ENCODE measurements around the gene IFNA13. TPM values are rescaled to one million over a fixed set of nuclear protein-coding genes. Genes with fewer than 3 reads are reported as not detected.

The IFNA13 gene
- total and polyA plus RNA-seq, 2 donors from 2014 or later = not detected

DNA sequence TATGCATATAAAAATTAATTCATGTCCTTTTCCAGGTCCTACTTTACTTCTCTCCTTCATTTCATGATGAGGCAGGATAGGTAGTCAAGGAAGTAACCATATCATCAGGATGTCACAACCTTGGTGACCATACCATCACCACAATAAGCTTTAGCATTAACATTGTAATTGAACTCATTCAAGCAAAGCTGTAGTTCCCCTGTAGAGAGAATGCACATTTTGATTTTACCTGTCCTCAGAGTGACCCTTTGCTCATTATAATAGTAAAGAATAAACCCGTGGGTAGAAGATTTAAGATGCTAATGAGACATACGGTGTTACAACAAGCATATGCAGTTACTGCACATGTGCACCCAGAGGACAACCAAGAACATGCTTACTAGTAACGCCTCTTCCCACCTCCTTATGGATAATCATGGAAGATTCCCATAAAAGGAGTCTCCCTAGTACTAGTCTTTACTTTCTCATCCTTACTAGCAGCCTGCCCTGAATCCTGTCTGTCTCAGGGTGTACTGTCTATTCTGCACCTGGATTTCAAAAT, 19.4 kb downstream of the IFNA13 start:
- intact Hi-C loops (cut with DNase I) = no loop called here
- H3K4me1 ChIP-seq (ENCODE audit: control insufficient read depth in 2 of 3, insufficient read depth in 2 of 3, low read depth in 1 of 3, low read length in 3 of 3) = no peaks in the 10 kb centered on the region
- H3K9ac ChIP-seq (ENCODE audit: low read length in 3 of 3) = no peak overlapping the region
- no peaks in the 10 kb centered on the region for H3K27me3 ChIP-seq (ENCODE audit: control insufficient read depth, insufficient read depth, low read length)
- TF ChIP-seq, protein P1, sequence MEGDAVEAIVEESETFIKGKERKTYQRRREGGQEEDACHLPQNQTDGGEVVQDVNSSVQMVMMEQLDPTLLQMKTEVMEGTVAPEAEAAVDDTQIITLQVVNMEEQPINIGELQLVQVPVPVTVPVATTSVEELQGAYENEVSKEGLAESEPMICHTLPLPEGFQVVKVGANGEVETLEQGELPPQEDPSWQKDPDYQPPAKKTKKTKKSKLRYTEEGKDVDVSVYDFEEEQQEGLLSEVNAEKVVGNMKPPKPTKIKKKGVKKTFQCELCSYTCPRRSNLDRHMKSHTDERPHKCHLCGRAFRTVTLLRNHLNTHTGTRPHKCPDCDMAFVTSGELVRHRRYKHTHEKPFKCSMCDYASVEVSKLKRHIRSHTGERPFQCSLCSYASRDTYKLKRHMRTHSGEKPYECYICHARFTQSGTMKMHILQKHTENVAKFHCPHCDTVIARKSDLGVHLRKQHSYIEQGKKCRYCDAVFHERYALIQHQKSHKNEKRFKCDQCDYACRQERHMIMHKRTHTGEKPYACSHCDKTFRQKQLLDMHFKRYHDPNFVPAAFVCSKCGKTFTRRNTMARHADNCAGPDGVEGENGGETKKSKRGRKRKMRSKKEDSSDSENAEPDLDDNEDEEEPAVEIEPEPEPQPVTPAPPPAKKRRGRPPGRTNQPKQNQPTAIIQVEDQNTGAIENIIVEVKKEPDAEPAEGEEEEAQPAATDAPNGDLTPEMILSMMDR (IDR thresholded peaks at IDR 0.05; ENCODE audit: borderline replicate concordance, extremely low read depth, insufficient read depth) = no peak
- no peak for DNase-seq
- no peaks in the 10 kb centered on the region for H3K9me3 ChIP-seq (ENCODE audit: control insufficient read depth in 2 of 3, insufficient read depth in 1 of 3, low read length in 3 of 3)
- no peak for FAIRE-seq
- no peaks in the 10 kb centered on the region for H3K36me3 ChIP-seq (ENCODE audit: control insufficient read depth in 2 of 3, insufficient read depth in 3 of 3, low read length in 3 of 3)
- no peak overlapping the region for H3K27ac ChIP-seq (ENCODE audit: low read depth in 2 of 2, low read length in 2 of 2)
- no peak overlapping the region for H3K4me3 ChIP-seq (ENCODE audit: low read length in 3 of 3)

DNA sequence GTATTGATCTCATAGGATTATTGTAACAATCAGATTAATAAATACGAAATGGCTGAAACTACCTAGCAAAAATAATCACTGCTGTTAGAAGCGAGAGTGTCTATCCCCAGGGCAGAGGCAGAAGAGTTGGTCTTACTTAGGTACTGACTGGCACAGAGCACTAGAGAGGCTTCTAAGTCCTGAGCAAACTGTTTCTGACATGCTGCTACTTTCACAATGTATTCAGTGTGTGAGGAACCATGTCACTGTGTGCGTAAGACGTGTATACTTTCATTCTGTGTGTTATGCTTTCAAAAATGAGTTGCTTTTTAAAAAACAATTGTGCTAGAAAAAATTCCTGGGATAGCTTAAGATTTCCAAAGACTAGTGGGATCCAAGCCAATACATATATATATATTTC, 27.1 kb downstream of the IFNA13 start:
- no peak for DNase-seq
- Histone ChIP-seq H3K27ac (ENCODE audit: low read depth in 2 of 2, low read length in 2 of 2) (no peak overlapping the region), H3K4me1 (ENCODE audit: control insufficient read depth in 2 of 3, insufficient read depth in 2 of 3, low read depth in 1 of 3, low read length in 3 of 3) (no peaks in the 10 kb centered on the region), H3K36me3 (ENCODE audit: control insufficient read depth in 2 of 3, insufficient read depth in 3 of 3, low read length in 3 of 3) (no peaks in the 10 kb centered on the region), H3K4me3 (ENCODE audit: low read length in 3 of 3) (no peak overlapping the region), H3K27me3 (ENCODE audit: control insufficient read depth, insufficient read depth, low read length) (no peaks in the 10 kb centered on the region), H3K9ac (ENCODE audit: low read length in 3 of 3) (no peak overlapping the region), H3K9me3 (ENCODE audit: control insufficient read depth in 2 of 3, insufficient read depth in 1 of 3, low read length in 3 of 3) (no peaks in the 10 kb centered on the region)
- intact Hi-C loops (cut with DNase I) = no loop called here
- TF ChIP-seq, protein P1 (IDR thresholded peaks at IDR 0.05; ENCODE audit: borderline replicate concordance, extremely low read depth, insufficient read depth) = no peak
- FAIRE-seq = no peak

DNA sequence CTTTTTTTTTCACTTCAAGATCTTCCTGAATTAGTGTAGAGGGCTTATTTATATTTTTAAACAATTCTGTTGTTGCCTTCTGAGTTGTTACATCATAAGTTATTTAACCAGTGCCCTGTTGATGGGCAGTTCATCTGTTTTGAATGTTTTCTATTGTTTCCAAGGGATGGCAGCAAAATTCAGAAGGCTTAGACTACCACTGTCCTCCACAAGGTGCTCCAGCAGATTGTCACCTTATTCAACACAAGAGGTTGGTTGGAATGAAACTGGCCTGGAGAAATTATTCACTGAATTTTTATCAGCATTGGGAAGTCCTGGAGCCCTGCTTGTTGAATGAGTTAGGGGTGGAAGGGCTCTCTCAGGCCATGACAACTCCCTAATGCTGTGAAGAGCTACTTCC, 31.4 kb downstream of the IFNA13 start:
- intact Hi-C loops (cut with DNase I) = no loop called here
- no peak overlapping the region for H3K9ac ChIP-seq (ENCODE audit: low read length in 3 of 3)
- H3K4me1 ChIP-seq (ENCODE audit: control insufficient read depth in 2 of 3, insufficient read depth in 2 of 3, low read depth in 1 of 3, low read length in 3 of 3) = peaks cover 5 to 16% (median 12%) of the 10 kb centered on the region in 3 donors
- TF ChIP-seq, protein P1 (IDR thresholded peaks at IDR 0.05; ENCODE audit: borderline replicate concordance, extremely low read depth, insufficient read depth) = no peak
- no peak for DNase-seq
- H3K4me3 ChIP-seq (ENCODE audit: low read length in 3 of 3) = no peak overlapping the region
- peaks cover 0 to 4% (median 0%) of the 10 kb centered on the region in 3 donors for H3K36me3 ChIP-seq (ENCODE audit: control insufficient read depth in 2 of 3, insufficient read depth in 3 of 3, low read length in 3 of 3)
- H3K27ac ChIP-seq (ENCODE audit: low read depth in 2 of 2, low read length in 2 of 2) = no peak overlapping the region
- no peaks in the 10 kb centered on the region for H3K9me3 ChIP-seq (ENCODE audit: control insufficient read depth in 2 of 3, insufficient read depth in 1 of 3, low read length in 3 of 3)
- FAIRE-seq = no peak
- H3K27me3 ChIP-seq (ENCODE audit: control insufficient read depth, insufficient read depth, low read length) = no peaks in the 10 kb centered on the region

Data from kidney (tissue), 14 donors.